Iris pigment epithelial cell (primary cell): ENCODE data around the gene ERCC6.

Experiments
- DNase-seq: peaks from one replicate; pipeline ENCODE4 v3.0.0-alpha.2; 2011; ENCODE audit warnings: low read depth

The ERCC6 gene

DNA sequence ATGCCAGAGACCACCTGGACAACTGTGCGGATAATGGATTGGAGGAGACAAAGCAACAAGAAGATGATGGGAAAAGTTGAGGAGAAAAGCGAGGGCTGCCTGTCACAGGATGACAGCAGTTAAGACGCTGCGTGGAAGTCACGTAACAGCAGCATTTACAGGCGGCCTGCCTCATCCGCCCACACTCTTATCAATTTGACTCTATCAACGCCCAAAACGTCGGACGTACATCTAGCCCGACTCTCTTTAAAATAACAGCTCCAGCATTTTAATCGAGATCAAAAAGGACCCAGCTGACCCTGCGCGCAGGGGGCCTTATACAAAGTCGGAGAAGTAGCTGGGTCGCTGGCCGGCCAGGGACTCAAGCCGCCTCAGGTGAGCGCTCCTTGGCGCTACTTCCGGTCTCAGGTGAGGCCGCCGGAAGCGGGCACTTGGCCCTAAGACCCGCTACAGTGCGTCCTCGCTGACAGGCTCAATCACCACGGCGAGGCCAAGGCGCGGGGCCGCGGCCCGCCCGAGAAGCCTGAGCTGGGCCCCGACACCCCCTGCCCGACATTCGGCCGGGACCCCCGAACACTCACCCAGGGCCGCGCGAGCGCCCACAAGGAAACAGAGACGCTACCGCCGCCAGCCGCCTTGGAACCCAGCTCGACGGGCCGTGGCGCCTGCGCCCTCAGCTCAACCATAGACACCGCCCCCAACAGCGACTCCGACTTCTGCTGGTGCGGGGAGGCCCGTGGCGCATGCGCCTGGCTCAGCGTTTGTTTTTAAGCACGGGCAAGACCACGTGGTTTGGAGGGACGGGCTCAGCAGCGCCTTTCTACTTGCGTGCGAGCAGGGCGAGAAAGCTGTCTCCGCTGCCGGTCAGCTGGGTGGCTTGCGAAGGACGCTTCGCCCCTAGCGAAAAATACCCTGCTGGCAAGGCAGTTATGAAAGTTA lies at the start of gene ERCC6:
Gene ERCC6 (minus strand): TSS at position 741 of the 939 bp plus-strand sequence.
- peak; percentile 99 for DNase-seq

DNA sequence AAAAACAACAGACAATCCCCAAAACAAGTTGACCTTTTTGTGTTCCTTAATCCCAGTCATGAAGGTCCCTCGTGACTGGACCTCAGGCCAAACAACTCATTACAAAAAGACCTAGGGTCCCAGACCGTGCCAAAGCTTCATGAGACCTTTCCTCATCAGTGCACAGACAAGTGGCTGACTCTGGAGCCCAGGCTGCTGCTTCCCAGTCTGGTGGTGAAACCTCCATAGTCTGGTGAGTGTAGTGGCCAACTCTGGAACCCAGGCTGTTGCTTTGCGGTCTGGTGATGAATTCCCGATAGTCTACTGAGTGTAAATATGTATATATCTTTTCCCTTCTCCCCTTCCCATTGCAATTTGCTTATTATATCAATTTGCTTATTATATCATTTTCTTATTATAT lies 49.1 kb upstream of the ERCC6 start:
- DNase-seq = no peak

DNA sequence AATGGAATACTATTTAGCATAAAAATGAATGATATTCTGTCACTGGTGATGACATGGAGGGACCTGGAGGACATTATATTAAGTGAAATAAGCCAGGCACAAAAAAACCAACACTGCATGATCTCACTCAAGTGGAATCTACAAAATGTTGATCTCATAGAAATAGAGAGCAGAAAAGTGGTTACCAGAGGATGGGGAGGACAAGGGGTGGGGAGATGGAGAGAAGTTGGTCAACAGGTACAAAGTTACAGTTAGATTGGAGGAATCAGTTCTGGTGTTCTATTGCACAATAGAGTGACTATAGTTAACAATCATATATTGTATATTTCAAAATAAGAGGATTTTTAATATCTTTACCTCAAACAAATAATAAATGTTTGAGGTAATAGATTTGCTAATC lies 46.5 kb upstream of the ERCC6 start:
- DNase-seq = peak; percentile 70

DNA sequence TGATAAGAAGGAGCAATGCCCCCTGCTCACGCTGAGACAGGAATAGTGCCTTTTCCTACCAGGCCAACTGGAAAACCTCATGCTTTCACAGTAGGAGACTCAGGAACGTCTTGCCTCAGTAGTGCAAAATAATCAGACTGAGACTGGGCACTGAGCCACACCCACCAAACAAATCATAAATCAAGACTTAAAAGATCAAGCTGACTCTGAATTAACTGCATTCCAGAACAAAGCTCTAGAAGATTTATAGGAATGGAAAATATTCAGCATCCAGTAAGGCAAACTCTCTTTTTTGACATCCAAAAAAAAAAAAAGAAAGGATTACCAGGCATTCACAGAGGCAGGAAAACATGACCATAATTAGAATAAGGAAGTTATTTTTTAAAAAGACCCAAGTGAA lies 40.7 kb upstream of the ERCC6 start:
- peak; percentile 58 for DNase-seq

DNA sequence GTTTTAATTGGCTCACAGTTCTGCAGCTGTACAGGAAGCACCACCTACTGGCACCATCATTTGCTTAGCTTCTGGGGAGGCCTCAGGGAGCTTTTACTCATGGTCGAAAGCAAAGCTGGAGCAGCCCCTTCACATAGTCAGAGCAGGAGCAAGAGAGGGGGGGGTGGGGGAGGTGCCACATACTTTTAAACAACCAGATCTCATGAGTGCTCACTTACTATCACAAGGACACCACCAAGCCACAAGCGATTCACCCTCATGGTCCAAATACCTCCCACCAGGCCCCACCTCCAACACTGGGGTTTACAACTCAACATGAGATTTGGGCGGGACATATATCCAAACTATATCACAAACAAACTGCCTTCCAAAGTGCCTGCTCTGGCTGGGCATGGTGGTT lies 39.5 kb upstream of the ERCC6 start:
- no peak for DNase-seq

DNA sequence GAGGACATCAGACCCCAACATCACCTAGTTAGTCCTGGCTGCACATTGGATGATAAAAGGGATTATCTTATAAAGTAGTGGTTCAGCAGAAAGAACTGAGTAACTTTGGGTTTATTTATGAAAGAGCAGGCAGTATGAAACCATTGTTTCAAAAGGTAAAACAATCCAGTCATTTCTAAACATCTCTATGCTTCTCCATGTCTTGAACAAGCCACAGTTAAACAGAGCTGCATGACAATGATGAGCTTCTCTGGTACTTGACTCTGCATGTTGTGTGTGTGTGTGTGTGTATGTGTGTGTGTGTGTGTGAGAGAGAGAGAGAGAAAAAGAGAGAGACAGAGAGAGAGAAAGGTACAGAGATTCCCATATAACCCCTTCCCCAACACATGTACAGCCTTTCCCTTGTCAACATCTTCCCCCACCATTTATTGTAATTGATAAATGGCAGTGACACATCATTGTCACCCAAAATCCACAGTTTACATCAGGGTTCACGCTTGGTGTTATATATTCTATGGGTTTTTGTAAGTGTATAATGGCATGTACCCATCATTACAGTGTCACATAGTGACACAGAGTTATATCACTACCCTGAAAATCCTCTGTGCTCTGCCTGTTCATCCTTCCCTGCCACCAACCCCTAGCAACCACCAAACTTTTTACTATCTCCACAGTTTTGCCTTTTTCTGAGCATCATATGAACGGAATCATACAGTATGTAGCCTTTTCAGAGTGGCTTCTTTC lies 38.4 kb upstream of the ERCC6 start:
- DNase-seq = no peak

DNA sequence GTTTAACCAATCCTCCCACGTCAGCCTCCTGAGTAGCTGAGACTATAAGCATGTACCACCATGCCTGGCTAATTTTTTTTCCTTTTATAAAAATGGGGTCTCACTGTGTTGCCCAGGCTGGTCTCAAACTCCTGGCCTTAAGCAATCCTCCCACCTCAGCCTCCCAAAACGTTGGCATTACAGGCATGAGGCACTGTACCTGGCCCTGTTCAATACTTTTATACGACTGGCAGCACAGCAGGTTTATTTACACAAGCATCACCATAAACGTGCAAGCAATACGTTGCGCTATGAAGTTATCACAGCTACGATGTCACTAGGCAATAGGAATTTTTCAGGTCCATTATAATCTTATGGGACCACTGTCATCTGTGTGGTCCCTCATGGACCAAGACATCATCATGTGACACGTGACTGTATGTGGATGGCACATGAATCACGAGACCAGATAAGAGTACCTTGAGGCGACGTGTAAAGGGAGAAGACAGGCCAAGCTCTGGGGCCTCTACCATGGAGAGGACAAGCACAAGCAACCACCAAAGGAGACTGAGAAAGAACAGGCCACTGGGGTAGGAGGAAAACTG lies 36.7 kb upstream of the ERCC6 start:
- no peak for DNase-seq

DNA sequence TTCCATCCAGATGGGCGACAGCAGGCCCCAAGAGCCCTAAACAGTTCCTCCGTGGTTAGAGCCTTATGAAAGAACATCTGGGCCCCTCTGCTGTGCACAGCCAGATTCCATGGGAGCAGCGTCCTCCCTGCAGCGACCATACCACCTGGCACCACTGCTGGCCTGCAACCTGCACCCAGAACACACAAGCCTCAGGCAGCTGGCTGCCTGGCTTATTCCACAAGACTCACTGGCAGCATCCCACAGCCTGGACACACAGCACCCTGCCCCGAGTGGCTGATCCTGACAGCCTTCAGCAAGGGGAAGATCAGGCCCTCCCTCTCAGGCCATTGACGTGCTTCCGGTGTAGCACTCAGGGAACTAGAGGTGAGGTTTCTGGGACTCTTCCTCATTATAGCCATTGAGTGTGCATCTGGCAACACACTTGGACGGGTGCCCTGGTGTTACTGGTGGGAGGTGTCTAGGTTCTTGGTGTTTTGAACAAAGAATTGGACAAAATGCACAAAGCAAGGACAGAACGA lies 33.7 kb upstream of the ERCC6 start:
- DNase-seq = no peak

DNA sequence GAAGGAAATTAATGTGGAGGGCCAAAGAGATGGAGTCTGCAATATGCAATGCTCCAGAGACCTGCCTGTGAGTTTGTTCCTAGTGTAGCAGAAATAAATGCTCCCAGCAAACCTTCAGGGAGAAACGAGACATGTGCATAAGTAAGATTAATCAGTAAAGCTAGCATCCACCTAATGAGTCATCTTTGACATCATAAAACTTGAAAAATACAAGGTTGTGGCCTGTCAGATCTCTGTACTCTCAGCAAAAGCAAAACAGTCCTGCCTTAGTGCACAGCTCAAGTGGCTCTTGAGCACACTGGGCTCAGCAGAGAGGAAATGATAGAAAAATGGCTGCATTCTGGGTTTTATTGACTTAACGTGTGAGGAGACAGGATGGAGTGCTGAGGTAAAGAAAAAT lies 32.5 kb upstream of the ERCC6 start:
- peak; percentile 58 for DNase-seq

DNA sequence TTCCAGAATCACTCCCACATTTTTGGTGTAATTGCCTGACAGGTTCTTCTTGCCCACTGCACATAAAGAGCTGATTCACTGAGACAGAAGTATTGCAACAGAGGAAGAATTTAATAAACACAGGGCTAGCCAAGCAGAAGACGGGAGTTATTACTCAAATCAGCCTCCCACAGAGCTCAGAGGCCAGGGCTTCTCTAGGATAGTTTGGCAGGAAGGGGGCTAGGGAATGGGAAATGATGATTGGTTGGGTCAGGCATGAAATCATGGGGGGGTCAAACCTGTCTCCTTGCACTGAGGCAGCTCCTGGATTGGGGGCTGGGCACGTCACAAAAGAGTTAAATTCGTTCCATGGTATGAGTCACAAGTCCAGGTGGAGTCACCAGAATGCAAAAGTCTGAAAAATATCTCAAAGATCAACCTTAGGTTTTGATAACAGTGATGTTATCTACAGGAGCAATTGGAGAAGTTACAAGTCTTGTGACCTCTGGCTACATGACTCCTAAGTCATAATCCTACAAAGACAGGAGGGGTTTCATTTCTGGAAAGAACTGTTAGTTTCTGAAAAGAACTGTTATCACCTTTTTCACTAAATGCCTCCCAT lies 30.2 kb upstream of the ERCC6 start:
- peak; percentile 93 for DNase-seq

DNA sequence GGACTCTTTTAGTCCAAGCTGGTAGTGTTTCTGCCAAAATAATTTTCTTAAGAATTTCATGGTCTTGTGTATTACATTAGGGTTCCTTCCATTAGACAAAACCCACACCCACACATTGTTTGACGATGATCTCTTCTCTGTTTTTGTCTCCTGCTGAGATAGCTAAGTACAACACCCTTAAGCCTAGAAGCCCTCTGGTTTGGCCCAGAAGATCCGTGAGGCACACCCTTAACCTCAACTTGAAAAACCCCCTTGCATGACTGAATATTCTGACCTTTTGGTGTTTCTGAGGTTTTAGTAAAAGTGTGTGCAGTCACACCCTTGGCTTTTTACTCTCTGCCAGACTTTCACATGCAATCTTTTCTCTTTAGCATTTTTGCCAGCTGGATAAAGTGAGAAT lies 29.3 kb upstream of the ERCC6 start:
- DNase-seq = peak; percentile 94

DNA sequence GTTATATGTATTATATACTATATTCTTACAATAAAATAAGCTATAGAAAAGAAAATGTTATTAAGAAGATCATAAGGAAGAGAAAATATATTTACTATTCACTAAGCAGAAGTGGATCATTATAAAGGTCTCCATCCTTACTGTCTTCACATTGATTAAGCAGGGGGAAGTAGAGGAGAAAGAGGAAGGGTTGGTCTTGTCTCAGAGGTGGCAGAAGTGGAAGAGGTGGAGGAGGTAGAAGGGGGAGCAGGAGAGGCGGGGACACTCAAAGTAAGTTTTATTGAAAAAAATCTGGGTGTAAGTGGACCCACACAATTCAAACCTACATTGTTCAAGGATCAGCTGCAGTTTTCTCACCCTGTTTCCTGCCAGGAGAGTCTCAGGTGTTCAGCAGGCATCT lies 28.9 kb upstream of the ERCC6 start:
- no peak for DNase-seq

DNA sequence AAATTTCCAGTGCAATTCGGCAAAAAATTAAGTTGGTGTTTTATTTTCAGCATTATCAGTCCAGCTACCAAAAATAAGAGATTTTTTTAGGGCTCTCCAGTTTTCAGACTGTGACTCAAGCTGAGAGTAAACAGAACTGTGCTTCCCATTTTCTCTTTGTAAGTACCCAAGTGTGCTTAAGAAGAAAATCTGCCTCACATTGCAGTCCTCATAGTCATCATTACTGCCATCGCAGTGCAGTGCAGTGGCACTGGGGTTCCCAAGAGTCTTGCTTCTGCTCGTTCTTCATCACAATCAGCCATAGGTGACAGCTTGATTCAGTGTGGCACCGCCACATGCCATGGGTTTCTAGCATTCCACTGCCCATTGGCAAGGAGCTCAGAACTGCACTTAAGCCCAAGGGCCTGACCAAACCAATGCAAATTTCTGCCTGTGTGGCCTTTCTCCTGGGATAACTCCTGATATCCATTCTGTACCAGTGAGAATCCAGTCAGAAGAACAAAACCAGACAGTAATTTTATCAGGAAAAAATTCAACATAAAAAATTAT lies 25.6 kb upstream of the ERCC6 start:
- peak; percentile 53 for DNase-seq

DNA sequence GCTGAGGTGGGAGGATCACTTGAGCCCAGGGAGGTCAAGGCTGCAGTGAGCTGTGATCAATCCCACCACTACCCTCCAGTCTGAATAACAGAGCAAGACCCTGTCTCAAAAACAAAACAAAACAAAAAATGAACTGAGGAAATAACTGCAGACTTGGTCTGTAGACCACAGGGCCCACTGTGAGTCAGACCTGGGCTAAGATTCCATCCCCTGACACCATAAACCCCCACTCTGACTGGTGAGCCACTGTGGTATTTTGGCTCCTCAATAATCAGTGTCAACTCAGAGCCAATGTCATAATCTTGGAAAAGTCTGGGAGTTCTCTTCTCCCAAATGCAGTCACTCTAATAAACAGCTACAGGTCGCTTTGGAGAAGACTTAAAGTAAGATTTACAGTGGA lies 24.0 kb upstream of the ERCC6 start:
- DNase-seq = peak; percentile 70

DNA sequence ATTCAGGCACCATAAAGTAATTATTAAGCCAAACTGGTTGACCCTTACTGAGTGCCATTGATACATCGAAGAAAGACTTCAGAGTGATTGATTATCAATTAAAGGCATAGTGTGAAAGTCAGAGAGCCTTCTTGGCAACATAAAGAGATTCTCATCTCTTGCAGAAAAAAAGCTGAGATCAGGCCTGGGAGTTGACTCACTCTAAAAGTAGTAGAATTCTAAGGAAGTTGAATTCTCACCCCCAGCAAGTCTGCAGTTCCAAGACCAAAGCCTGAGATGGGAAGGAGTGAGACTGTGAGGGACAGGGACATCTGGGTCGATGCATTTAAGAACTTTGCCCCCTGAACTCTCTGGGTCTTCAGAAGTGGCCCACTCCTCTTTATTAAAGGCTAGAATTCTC lies 21.6 kb upstream of the ERCC6 start:
- DNase-seq = peak; percentile 34

DNA sequence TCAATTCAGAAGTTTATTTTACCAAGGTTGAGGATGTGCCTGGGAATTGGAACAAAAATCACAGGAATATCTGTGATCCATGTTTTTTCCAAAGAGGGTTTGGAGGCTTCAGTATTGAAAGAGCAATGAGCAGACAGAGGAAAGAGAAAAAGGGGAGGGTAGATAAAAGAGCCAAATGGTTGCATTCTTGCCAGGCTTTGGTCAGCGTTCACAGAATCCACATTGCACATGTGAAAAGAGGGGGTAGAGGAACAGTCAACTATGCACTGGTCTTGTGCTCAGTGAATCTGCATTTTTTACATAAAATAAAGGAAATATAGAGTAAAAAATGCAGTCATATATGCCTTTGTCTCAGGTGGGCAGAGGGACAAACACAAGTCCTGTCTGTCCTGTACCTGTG lies 20.6 kb upstream of the ERCC6 start:
- DNase-seq = no peak

DNA sequence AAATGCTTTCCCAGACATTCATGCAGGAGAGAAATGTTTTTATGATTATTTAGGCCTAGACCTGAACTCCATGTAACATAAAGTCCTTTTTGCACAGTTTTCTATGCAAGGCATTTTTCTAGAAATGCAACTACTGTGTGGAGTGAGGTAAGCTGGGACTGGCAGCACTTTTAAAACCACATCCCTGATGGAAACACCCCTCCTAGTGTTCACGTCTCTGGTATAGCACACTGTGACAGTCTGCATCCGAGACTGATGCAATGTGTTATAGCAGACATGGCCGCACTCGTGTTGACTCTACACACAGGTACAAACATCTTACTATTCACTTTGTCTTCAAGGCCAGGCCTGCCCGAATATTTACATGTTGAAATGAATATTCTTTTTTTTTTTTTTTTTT lies 19.3 kb upstream of the ERCC6 start:
- peak; percentile 21 for DNase-seq

DNA sequence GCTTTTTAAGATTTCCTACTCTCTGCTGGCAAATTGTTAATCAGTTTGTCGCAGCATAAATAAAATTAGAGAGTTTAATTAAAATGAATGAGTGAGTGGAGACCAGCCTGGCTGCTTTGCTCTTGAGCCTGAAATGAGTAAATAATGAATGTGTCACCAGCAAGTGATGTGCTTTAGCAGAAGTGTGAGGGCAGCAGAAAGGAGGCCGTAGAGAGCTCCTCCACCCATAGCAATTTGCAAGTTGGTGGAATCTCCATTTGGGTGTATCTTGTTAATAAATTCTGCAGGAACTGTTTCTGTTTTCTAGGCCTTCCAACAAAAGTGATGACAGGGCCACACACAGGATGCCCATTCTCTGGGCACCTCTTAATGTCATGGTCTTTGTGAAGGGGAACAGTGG lies 18.8 kb upstream of the ERCC6 start:
- no peak for DNase-seq

DNA sequence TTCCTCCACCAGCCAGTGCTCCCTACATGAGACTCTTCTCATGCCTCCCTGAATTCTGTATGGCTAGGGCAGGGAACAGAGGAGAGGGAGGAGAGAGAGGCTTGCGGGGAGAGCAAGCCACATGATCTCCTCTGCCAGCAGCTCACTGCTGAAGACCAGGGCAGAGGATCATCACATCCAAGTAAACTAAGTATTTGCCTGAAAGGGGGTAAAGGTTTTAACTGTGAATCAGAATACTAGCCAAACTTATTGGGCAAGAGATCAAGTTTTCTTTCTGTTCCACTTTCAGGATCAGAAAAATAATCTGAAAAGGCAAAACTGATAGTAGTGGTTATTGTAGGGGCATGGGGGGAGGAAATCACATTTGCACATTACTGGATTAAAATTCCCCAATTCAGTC lies 17.8 kb upstream of the ERCC6 start:
- DNase-seq = peak; percentile 40

DNA sequence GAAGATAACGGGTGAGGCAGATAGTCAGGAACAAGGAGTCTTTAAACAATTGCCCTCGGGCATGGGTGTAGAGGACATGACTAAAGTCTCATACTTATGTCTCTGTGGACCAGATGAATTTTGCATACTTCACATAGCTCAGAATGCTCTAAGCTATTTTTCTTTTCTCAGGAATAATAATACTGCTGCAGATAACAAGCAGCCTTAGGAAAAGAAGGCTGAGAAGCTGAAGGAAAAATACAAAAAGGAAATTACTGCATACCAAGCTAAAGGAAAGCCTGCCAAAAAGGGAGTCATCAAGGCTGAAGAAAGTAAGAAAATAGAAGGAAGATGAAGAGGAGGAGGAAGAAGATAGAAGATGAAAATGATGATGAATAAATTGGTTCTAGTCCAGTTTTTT lies 13.4 kb upstream of the ERCC6 start:
- DNase-seq = peak; percentile 86

DNA sequence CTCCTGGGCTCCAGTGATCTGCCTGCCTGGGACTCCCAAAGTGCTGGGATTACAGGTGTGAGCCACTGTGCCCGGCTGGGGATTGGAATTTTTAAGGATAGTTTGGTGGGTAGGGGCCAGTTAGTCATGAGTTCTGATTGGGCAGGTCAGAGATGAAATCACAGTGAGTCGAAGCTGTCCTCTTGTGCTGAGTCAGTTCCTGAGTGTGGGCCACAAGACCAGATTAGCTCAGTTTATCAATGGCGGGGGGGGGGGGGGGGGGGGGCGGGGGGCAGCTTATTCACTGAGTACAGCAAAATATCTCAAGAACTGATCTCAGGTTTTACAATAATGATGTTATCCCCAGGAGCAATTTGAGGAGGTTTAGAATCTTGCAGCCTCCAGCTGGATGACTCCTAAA lies 11.6 kb upstream of the ERCC6 start:
- peak; percentile 82 for DNase-seq
